CD14-positive monocyte (primary cell): ENCODE results near the gene LYRM4. TPM values are rescaled to one million over a fixed set of nuclear protein-coding genes. Genes with fewer than 3 reads are reported as not detected.

Source experiments
- DNase-seq, 3 donors: peaks; one replicate each; pipeline ENCODE4 v3.0.0-alpha.2; 2011 to 2022
- H2AFZ ChIP-seq: 2 replicates; pipeline ENCODE4 v1.6.0; 2012; ENCODE audit warnings: mild to moderate bottlenecking, low read depth, low read length, inconsistent platforms; ENCODE audit not compliant: insufficient read depth, poor library complexity, severe bottlenecking
- H3K27ac ChIP-seq, 2 donors: 1 replicate in 1 of 2; 2 replicates in 1 of 2; pipeline ENCODE4 v1.5.1; 2012 to 2013; ENCODE audit warnings: low read length in 2 of 2, control low read depth in 1 of 2, inconsistent platforms in 1 of 2, low read depth in 1 of 2, mild to moderate bottlenecking in 1 of 2
- H3K27me3 ChIP-seq, 2 donors: one replicate each; pipeline versions ENCODE4 v1.6.0 to v1.6.1; 2011 to 2013; ENCODE audit warnings: low read length in 2 of 2; ENCODE audit not compliant: control insufficient read depth in 2 of 2, insufficient read depth in 2 of 2
- H3K36me3 ChIP-seq, 2 donors: replicated peaks in 1 of 2; 1 replicate in 1 of 2; 2 replicates in 1 of 2; pipeline versions ENCODE4 v1.5.1 to v1.6.1; 2012 to 2013; ENCODE audit warnings: low read length in 2 of 2, control low read depth in 1 of 2, inconsistent platforms in 1 of 2, mild to moderate bottlenecking in 1 of 2; ENCODE audit not compliant: insufficient read depth in 2 of 2, control insufficient read depth in 1 of 2
- H3K4me1 ChIP-seq, 2 donors: 1 replicate in 1 of 2; 2 replicates in 1 of 2; pipeline versions ENCODE4 v1.5.1 to v1.6.1; 2012 to 2013; ENCODE audit warnings: low read length in 2 of 2, control low read depth in 1 of 2, inconsistent platforms in 1 of 2, mild to moderate bottlenecking in 1 of 2, moderate library complexity in 1 of 2; ENCODE audit not compliant: insufficient read depth in 2 of 2, control insufficient read depth in 1 of 2
- H3K4me2 ChIP-seq: replicated peaks from 2 replicates; pipeline ENCODE3; 2012; ENCODE audit warnings: low read length, moderate library complexity, mild to moderate bottlenecking; ENCODE audit not compliant: poor library complexity, severe bottlenecking; ENCODE audit errors: extremely low read depth
- H3K4me3 ChIP-seq, 3 experiments: fragments of 200-600 bp in 1 of 3; sonication (generic) in 1 of 3; replicated peaks in 1 of 3; 1 replicate in 2 of 3; 2 replicates in 1 of 3; pipeline ENCODE4 v1.5.1; 2011 to 2013; ENCODE audit warnings: low read length in 3 of 3, mild to moderate bottlenecking in 3 of 3, control low read depth in 2 of 3, low read depth in 2 of 3, inconsistent platforms in 1 of 3, moderate library complexity in 1 of 3
- H3K79me2 ChIP-seq: 2 replicates; pipeline ENCODE4 v1.6.0; 2012; ENCODE audit warnings: mild to moderate bottlenecking, control low read depth, inconsistent platforms, low read length, moderate library complexity; ENCODE audit not compliant: insufficient read depth
- H3K9ac ChIP-seq: 2 replicates; pipeline ENCODE4 v1.6.0; 2017; ENCODE audit warnings: low read length, mild to moderate bottlenecking; ENCODE audit not compliant: insufficient read depth, poor library complexity, severe bottlenecking
- H3K9me3 ChIP-seq, 2 donors: replicated peaks in 1 of 2; 1 replicate in 1 of 2; 2 replicates in 1 of 2; pipeline versions ENCODE4 v1.5.1 to v1.6.1; 2012 to 2013; ENCODE audit warnings: low read length in 2 of 2, control low read depth in 1 of 2; ENCODE audit not compliant: control insufficient read depth in 1 of 2, insufficient read depth in 1 of 2
- H4K20me1 ChIP-seq: 2 replicates; pipeline ENCODE4 v1.6.0; 2012; ENCODE audit warnings: mild to moderate bottlenecking, low read length, control low read depth, moderate library complexity; ENCODE audit not compliant: insufficient read depth
- H3K27ac Mint-ChIP-seq, 7 donors: one replicate each; pipeline ENCODE4 v1.8.0; 2020; ENCODE audit warnings: mild to moderate bottlenecking in 7 of 7, mixed read lengths in 7 of 7, moderate library complexity in 6 of 7, inconsistent platforms in 2 of 7
- H3K27me3 Mint-ChIP-seq, 3 donors: one replicate each; pipeline ENCODE4 v1.8.0; 2021 to 2022; ENCODE audit warnings: low read depth in 3 of 3, mild to moderate bottlenecking in 3 of 3, mixed read lengths in 3 of 3, moderate library complexity in 3 of 3, inconsistent platforms in 1 of 3
- H3K36me3 Mint-ChIP-seq, 2 donors: one replicate each; pipeline ENCODE4 v1.8.0; 2020; ENCODE audit warnings: mixed read lengths in 2 of 2, inconsistent platforms in 1 of 2, mild to moderate bottlenecking in 1 of 2
- H3K4me1 Mint-ChIP-seq: one replicate; pipeline ENCODE4 v1.8.0; 2020; ENCODE audit warnings: mild to moderate bottlenecking, mixed read lengths
- H3K4me3 Mint-ChIP-seq, 2 donors: one replicate each; pipeline ENCODE4 v1.8.0; 2020; ENCODE audit warnings: mild to moderate bottlenecking in 2 of 2, mixed read lengths in 2 of 2, moderate library complexity in 1 of 2
- H3K9me3 Mint-ChIP-seq, 7 donors: one replicate each; pipeline ENCODE4 v1.8.0; 2020 to 2022; ENCODE audit warnings: mixed read lengths in 7 of 7, mild to moderate bottlenecking in 6 of 7, moderate library complexity in 6 of 7, inconsistent platforms in 2 of 7
- CTCF ChIP-seq: fragments of 200-600 bp; IDR thresholded peaks from one replicate; pipeline ENCODE4 v1.8.0; 2022; ENCODE audit warnings: antibody characterized with exemption, mild to moderate bottlenecking
- WGBS: methylation state at CpG from one replicate; pipeline ENCODE4 v1.1.5; 2013; ENCODE audit warnings: missing lambda C conversion rate; ENCODE audit not compliant: insufficient coverage; 5-methylcytosine and 5-hydroxymethylcytosine counted together
- intact Hi-C, 2 donors: fragments of 100-400 bp; cut with micrococcal nuclease; formaldehyde crosslinking; loops; one replicate each; pipeline versions ENCODE4 v1.15.0 to v1.15.1; 2023
- polyA plus RNA-seq, 3 donors: library from polyadenylated mRNA; depleted of rRNA in 1 of 3; unstranded in 2 of 3; stranded (reverse) in 1 of 3; fragments of 300-500 nt in 2 of 3; fragments of >200 nt in 1 of 3; fragmentation: Illumina TruSeq in 2 of 3; gene quantifications; 1 replicate in 2 of 3; 2 replicates in 1 of 3; pipeline ENCODE4 v1.2.3, GENCODE V29; 2012 to 2021

LYRM4 gene
- polyA plus RNA-seq, 3 donors, result 13.7 to 19.6 (median 18.1) TPM

DNA sequence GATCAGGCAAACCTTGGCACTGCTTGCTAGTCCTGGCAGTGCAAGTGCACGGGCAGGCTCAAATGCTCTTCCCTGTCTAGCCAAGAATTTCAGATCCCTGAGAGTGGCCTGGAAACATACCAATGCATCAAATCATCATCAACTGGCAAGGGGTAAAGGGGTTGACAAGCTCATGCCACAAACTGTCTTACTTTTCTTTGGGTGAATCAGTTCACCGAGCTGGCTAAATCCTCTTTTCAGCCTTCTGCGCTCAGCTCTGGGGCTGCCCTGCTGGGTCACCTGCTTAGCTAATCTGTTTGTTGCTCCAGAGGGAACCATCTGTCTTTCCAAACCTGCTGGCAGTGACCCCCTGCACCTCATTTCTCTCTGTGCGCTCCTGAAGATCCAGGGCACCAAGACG, 59.5 kb downstream of the LYRM4 start:
- Histone ChIP-seq H4K20me1 (no peaks in the 10 kb centered on the region), H3K36me3 (no peaks in the 10 kb centered on the region), H3K9me3 (no peaks in the 10 kb centered on the region), H2AFZ (no peak overlapping the region), H3K27ac (no peak overlapping the region), H3K4me2 (no peak overlapping the region), H3K4me3 (no peak overlapping the region), H3K79me2 (no peaks in the 10 kb centered on the region), H3K9ac (no peak overlapping the region), H3K4me1 (peaks cover 27 to 28% of the 10 kb centered on the region in 2 donors), H3K27me3 (no peaks in the 10 kb centered on the region)
- TF ChIP-seq CTCF, result no peak
- Mint-ChIP-seq H3K36me3 (peaks cover 0 to 8% of the 10 kb centered on the region in 2 donors), H3K4me3 (no peak overlapping the region), H3K4me1 (peaks cover 26% of the 10 kb centered on the region), H3K27ac (no peak overlapping the region), H3K9me3 (no peaks in the 10 kb centered on the region), H3K27me3 (no peaks in the 10 kb centered on the region)
- DNase-seq, result no peak
- WGBS, result 100% methylated on average over 5 of the region's 5 CpGs
- intact Hi-C loops, result no loop called here

DNA sequence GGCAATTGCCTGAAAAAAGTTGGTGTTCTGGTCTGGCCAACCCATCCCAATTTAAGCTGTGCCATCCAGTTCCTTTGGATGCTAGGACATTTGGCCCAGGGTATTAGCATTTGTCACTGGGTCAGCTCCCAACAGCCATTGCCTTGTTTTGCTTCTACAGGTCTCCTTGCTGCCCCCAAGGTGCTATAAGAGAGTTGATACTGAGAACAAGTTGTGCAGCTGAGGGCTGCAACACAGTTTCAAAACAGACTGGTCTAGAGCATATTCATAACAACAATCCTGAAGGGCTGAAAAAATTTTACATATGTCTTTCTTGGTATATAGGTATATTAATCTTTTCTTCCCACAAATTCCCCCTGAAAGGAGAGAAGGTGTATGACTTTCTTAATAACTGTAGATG, 61.0 kb downstream of the LYRM4 start:
- TF ChIP-seq CTCF, result no peak
- no peaks in the 10 kb centered on the region for H3K9me3 Mint-ChIP-seq

More for the DNA sequence above, 61.0 kb downstream of the LYRM4 start:
- Histone ChIP-seq H3K27me3 (no peaks in the 10 kb centered on the region), H3K4me2 (no peak overlapping the region), H3K9ac (no peak overlapping the region), H2AFZ (no peak overlapping the region), H3K36me3 (no peaks in the 10 kb centered on the region), H3K27ac (no peak overlapping the region), H3K9me3 (no peaks in the 10 kb centered on the region), H3K4me1 (peaks cover 11 to 12% of the 10 kb centered on the region in 2 donors), H3K79me2 (no peaks in the 10 kb centered on the region), H4K20me1 (no peaks in the 10 kb centered on the region), H3K4me3 (no peak overlapping the region)
- Mint-ChIP-seq H3K4me1 (peaks cover 13% of the 10 kb centered on the region), H3K27me3 (no peaks in the 10 kb centered on the region), H3K27ac (no peak overlapping the region), H3K4me3 (no peak overlapping the region), H3K36me3 (peaks cover 0 to 15% of the 10 kb centered on the region in 2 donors)
- DNase-seq, result no peak
- intact Hi-C loops, result no loop called here
